ENCODE results near the gene RTN4R.
"Not testable (repeated sequence)": the region's sequence is repeated elsewhere in the genome, so short reads cannot be mapped to it uniquely, and the experiment has no call there.

RTN4R gene

GRCh38 chr22:20308806-20309650 lies 40.9 kb upstream of the RTN4R start:
- not testable (repeated sequence) for ATAC-seq

GRCh38 chr22:20307448-20308447 lies 39.6 kb upstream of the RTN4R start:
- H3K27ac Mint-ChIP-seq, H3K9me3 Mint-ChIP-seq, H3K27me3 Mint-ChIP-seq, H3K4me3 Mint-ChIP-seq, H3K4me1 Mint-ChIP-seq, H3K36me3 Mint-ChIP-seq: not testable (repeated sequence)
- peak; percentile 7 for ATAC-seq

More at GRCh38 chr22:20308806-20309650, 40.9 kb upstream of the RTN4R start:
- H3K27ac Mint-ChIP-seq, H3K27me3 Mint-ChIP-seq, H3K4me1 Mint-ChIP-seq, H3K4me3 Mint-ChIP-seq, H3K36me3 Mint-ChIP-seq, H3K9me3 Mint-ChIP-seq: not testable (repeated sequence)

GRCh38 chr22:20306646-20307447 lies 38.7 kb upstream of the RTN4R start:
- peaks cover 17% of the 10 kb centered on the region for H3K27me3 Mint-ChIP-seq
- ATAC-seq, H3K27ac Mint-ChIP-seq, H3K4me1 Mint-ChIP-seq, H3K9me3 Mint-ChIP-seq, H3K4me3 Mint-ChIP-seq, H3K36me3 Mint-ChIP-seq: not testable (repeated sequence)

DNA sequence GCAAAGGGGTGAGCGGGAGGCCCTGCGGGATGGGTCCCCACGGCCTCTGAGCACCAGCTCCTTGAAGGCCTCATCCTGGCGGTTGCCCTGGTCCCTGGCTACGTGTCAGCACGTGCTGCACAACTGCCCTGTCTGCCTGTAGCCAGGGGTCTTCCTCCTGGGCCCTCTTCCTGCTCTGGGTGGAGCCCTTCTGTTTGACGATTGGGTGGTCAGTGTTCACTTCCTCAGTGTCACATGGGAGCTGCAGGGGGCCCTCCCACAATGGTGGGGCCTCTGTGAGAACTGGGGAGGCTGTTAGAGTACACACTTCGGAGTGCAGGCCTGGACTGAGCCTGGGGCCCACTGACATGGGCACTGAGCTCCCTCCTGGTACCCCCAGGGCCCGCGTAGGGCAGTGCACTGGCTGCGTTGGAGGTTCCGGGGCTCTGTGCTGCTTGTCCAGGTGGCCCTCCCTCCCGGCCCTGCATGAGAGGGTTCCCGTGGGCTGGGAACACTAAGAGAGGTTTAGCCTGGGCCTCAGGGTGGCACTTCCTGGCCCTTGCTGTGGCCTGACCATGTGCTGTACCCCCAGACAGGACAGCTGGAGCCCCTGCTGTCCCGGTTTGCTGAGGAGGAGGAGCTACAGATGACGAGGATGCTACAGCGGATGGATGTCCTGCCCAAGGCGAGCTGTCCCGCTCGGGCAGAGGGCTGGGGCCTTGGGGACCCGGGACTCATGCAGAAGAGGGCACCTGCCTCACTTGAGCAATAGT lies 38.0 kb upstream of the RTN4R start:
- Mint-ChIP-seq H3K9me3 (no peaks in the 10 kb centered on the region), H3K4me3 (no peak overlapping the region), H3K36me3 (no peaks in the 10 kb centered on the region), H3K27ac (no peak overlapping the region), H3K4me1 (no peaks in the 10 kb centered on the region), H3K27me3 (peaks cover 19% of the 10 kb centered on the region)
- ATAC-seq: no peak

DNA sequence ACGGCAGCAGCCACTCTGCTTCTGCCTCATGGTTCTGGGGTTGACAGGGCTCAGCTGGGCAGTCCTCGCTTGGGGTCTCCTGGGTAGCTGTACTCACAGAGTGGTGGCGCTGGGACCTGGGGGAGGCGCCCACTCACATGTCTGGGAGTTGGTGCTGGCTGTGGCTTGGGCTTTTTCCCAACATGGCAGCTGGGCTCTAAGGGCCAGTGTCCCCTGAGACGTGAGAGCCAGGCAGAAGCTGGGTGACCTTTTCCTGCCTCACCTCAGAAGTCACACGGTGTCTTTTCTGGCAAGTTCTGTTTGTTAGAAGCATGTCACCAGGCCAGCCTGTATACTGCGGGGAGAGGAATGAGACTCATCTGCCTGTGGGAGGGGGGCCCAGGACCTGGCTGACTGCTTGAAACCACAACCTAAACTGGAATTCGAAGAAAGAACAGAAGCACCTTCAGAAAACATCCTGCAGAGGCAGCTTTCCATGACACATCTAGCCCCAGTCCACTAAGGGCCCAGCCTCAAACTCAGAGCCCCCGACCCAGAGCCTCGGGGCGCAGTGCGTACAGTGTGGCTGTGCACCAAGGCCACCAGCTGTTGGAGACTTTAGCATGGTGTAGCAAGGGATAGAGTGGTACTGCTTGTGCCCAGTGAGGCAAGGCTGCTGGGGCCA lies 37.2 kb upstream of the RTN4R start:
- not testable (repeated sequence) for H3K27ac Mint-ChIP-seq, ATAC-seq, H3K9me3 Mint-ChIP-seq, H3K4me1 Mint-ChIP-seq, H3K36me3 Mint-ChIP-seq, H3K4me3 Mint-ChIP-seq
- H3K27me3 Mint-ChIP-seq: peaks cover 26% of the 10 kb centered on the region

GRCh38 chr22:20304646-20305045 lies 36.5 kb upstream of the RTN4R start:
- H3K36me3 Mint-ChIP-seq: no peaks in the 10 kb centered on the region
- H3K27me3 Mint-ChIP-seq: peaks cover 27% of the 10 kb centered on the region
- no peak for ATAC-seq
- H3K27ac Mint-ChIP-seq: no peak overlapping the region
- no peaks in the 10 kb centered on the region for H3K9me3 Mint-ChIP-seq
- no peak overlapping the region for H3K4me3 Mint-ChIP-seq
- H3K4me1 Mint-ChIP-seq: peaks cover 6% of the 10 kb centered on the region

DNA sequence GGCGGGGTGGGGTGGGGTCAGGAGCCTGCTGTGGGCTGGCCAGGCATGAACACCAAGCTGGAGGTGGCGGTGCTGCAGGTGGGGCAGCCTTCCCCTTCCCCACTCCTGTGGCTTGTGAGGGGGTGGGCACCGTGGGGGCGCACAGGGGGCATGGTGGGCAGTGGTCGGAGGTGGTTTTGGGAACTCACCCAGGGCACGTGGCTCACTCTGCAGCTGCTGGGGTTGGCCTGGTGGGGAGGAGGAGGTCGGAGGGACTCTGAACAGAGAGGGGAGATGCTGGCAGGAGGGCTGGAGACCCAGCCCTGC lies 35.1 kb upstream of the RTN4R start:
- H3K4me3 Mint-ChIP-seq: not testable (repeated sequence)

DNA sequence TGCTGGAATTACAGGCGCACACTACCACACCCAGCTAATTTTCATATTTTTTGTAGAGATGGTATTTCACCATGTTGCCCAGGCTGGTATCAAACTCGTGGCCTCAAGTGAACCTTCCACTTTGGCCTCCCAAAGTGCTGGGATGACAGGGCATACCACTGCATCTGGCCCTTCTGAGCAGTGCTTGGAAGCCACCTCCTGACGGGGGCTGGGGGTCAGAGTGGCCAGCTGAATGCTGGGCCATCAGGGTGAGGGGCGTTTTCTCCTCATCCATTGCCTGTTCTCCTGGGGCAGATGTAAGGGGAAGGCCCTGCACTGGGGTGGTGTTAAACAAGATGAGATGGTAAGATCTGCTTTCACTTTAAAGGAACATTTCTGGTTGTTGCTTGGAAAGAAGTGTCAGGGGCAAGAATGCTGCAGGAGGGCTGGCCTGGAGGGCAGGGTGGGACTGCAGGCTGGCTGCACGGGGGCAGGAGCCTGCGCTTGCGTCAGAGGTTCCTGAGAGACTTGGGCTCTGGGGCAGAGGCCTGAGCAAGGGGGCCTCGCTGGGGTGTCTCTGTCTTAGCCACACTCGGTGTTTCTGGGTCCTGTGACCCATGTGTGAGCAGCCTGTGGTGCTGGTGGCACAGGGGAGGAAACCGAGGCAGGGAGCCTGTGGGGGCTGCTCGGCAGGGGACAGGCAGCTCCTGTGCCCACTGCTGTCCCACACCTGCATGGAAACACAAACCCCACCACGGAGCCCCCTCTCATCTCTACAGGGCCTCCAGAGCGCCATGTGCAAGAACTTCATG lies 34.5 kb upstream of the RTN4R start:
- Mint-ChIP-seq H3K27me3 (peaks cover 27% of the 10 kb centered on the region), H3K27ac (no peak overlapping the region), H3K36me3 (no peaks in the 10 kb centered on the region), H3K9me3 (no peaks in the 10 kb centered on the region), H3K4me3 (no peak overlapping the region), H3K4me1 (peaks cover 14% of the 10 kb centered on the region)
- no peak for ATAC-seq

More for the DNA sequence above, 35.1 kb upstream of the RTN4R start:
- H3K9me3 Mint-ChIP-seq, ATAC-seq, H3K36me3 Mint-ChIP-seq, H3K27ac Mint-ChIP-seq: not testable (repeated sequence)
- Mint-ChIP-seq H3K4me1 (peaks cover 11% of the 10 kb centered on the region), H3K27me3 (peaks cover 27% of the 10 kb centered on the region)

- H3K9me3 Mint-ChIP-seq: no peaks in the 10 kb centered on the region
- no peaks in the 10 kb centered on the region for H3K36me3 Mint-ChIP-seq
Measured at GRCh38 chr22:20299746-20300136, 31.6 kb upstream of the RTN4R start.

DNA sequence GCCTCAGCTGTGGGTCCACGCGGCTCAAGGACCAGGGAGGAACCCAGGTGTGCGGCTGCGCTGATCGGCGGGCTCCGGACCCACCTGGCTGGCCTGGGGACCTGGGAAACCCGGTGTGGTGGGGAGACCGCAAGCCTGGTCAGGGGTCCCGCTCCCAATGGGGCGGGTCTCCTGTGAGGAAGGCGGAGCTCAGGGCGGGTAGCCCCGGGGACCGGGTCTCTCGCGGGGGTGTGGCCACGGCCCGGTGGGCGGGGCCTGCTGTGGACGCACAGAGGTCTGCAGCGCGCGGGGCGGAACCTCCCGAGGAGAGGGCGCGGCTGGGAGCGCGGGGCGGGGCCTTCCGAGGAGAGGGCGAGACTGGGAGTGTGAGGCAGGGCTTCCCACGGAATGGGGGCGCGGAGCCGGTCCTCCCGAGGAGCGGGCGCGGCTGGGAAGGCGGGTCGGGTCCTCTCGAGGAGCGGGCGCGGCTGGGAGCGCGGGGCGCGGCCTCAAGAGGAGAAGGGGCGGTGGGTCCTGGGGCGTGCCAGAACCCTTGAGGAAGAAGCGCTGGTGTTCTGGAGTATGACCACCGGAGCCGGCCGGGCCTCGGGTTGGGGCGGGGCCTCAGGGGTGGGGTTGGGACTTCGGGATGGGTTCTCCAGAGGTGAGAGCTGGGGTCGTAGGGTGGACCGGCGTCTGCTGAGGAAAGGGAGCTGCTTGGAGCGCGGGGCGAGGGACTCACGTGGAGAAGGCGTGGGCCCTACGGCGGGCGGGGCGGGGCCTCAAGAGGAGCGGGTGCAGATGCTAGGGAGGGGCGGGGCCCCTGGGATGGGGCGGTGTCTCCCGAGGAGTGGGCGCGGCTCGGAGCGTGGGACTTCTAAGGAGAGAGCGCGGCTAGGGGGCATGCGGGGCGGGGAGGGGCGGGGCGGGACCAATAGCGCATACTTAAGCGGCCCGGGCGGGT lies 31.0 kb upstream of the RTN4R start:
- Mint-ChIP-seq H3K36me3 (no peaks in the 10 kb centered on the region), H3K4me3 (peak overlapping the region; percentile 86), H3K9me3 (no peaks in the 10 kb centered on the region), H3K27me3 (peaks cover 19% of the 10 kb centered on the region), H3K4me1 (peaks cover 14% of the 10 kb centered on the region), H3K27ac (peak overlapping the region; percentile 60)
- ATAC-seq: peak; percentile 93

More at GRCh38 chr22:20299746-20300136, 31.6 kb upstream of the RTN4R start:
- peaks cover 14% of the 10 kb centered on the region for H3K4me1 Mint-ChIP-seq
- ATAC-seq: peak; percentile 46
- peaks cover 22% of the 10 kb centered on the region for H3K27me3 Mint-ChIP-seq
- H3K4me3 Mint-ChIP-seq: no peak overlapping the region
- H3K27ac Mint-ChIP-seq: no peak overlapping the region

DNA sequence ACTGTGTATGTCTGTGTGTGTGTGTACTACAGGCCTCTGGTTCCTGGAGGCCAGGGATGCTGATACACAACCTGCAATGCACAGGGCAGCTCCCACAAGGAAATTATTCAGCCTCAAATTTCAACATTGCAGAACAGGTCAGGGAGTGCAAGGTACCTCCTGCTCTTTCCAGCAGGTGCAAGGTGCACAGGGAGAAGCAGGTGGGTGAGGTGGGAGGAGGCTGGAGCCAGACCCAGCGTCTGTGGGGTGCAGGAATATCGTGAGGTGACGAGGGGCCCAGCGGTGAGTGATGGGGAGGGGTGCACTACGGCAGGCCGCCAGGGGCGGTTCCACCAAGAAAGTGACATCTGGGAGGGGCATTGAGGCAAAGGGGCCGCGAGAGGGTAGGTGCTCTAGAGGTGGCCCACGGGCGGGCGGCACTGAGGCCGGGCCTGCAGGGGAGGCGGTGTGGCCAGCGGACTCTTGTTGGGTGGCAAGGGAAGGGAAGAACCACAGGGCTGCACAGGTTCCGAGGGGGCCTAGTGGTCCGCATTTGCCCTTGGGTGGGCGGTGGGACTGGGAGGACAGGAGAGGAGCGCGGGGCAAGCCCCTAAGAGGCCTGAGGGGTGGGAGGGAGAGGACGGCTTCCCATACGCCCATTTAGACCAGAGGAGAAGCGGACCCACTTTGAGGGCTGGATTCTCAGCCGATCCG lies 30.1 kb upstream of the RTN4R start:
- Mint-ChIP-seq H3K27ac (no peak overlapping the region), H3K4me1 (peaks cover 14% of the 10 kb centered on the region), H3K9me3 (no peaks in the 10 kb centered on the region), H3K36me3 (no peaks in the 10 kb centered on the region), H3K4me3 (peak overlapping the region; percentile 86), H3K27me3 (peaks cover 19% of the 10 kb centered on the region)
- no peak for ATAC-seq

DNA sequence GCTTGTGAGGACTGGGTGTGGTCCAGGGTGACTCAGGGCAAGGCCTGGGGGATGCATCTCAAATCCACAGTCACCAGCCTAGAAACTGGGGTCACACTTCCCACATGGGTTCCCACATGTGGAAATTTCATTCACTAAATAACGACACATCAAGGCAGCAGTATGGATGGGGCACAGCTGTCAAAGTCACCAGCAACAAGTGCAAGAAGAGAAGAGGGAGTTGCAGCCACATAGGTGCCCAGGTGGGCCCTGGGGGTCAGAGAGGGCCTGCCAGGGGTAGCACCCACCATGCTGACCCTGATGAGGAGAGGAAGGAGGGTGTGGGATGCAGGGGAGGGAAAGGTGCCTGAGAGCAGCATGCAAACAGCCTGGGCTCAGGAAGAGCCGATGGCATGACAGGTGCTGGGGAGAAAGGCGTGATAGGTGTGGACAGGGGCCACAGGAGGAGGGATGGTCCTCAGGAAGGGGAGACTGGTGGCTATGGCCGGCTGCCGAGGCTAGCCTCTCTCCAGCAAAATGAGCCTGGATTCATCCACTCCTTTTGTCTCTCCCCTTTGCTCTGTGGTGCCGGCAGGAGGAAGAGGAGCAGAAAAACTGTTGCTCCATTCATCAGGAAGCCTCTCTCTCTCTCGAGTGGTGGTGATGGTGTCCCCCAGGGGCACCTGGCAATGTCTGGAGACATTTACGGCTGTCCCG lies 29.4 kb upstream of the RTN4R start:
- peaks cover 14% of the 10 kb centered on the region for H3K4me1 Mint-ChIP-seq
- H3K27me3 Mint-ChIP-seq: peaks cover 15% of the 10 kb centered on the region
- ATAC-seq: no peak
- no peaks in the 10 kb centered on the region for H3K9me3 Mint-ChIP-seq
- no peaks in the 10 kb centered on the region for H3K36me3 Mint-ChIP-seq
- H3K4me3 Mint-ChIP-seq: peak overlapping the region; percentile 67
- H3K27ac Mint-ChIP-seq: no peak overlapping the region

Measured in stimulated activated memory B cell treated with anti-CD40 and anti-IgM and Interleukin-4, amounts not matched to agents 10 μg/mL and 1 μg/mL and 100 μg/mL, for 72 hours (primary cell).